HFFc6 (cell line): ENCODE measurements around the gene FZR1. TPM values are rescaled to one million over a fixed set of nuclear protein-coding genes. Genes with fewer than 3 reads are reported as not detected.

ENCODE experiments used
- DNase-seq: peaks from one replicate; pipeline ENCODE4 v3.0.0-alpha.2; 2018
- H3K27ac Mint-ChIP-seq: 2 replicates; pipeline ENCODE4 v1.8.0; 2020; ENCODE audit warnings: mild to moderate bottlenecking, mixed read lengths
- H3K27me3 Mint-ChIP-seq: 2 replicates; pipeline ENCODE4 v1.8.0; 2021; ENCODE audit warnings: mild to moderate bottlenecking, moderate library complexity, mixed read lengths; ENCODE audit not compliant: insufficient read depth
- H3K36me3 Mint-ChIP-seq: 2 replicates; pipeline ENCODE4 v1.8.0; 2021; ENCODE audit warnings: low read depth, mixed read lengths
- H3K4me1 Mint-ChIP-seq: 2 replicates; pipeline ENCODE4 v1.8.0; 2020; ENCODE audit warnings: low read depth, mixed read lengths
- H3K4me3 Mint-ChIP-seq: 2 replicates; pipeline ENCODE4 v1.8.0; 2020; ENCODE audit warnings: mild to moderate bottlenecking, moderate library complexity, mixed read lengths
- H3K9me3 Mint-ChIP-seq: 2 replicates; pipeline ENCODE4 v1.8.0; 2020; ENCODE audit warnings: mild to moderate bottlenecking, mixed read lengths
- CTCF ChIP-seq: fragments of 200-600 bp; sonication (generic); IDR thresholded peaks from 2 replicates; pipeline ENCODE4 v1.5.0; 2021; ENCODE audit warnings: antibody characterized with exemption, mild to moderate bottlenecking
- total RNA-seq, 6 experiments: library from RNA; stranded (reverse); fragmentation: NEBNext Ultra II Directional; extraction: Animal tissue kit (Norgen Biotek cat#: 25700); gene quantifications; 2 replicates in 1 of 6; 3 replicates in 5 of 6; pipeline ENCODE4 v1.2.3, GENCODE V29; 2021

Gene FZR1
- total RNA-seq, 6 experiments from 2014 or later: 43.9 to 56.8 (median 46.0) TPM

- Mint-ChIP-seq H3K4me1 (no peaks in the 10 kb centered on the region), H3K4me3 (no peak overlapping the region), H3K9me3 (peaks cover 5% of the 10 kb centered on the region; the same call in 1 of the 2 replicates), H3K27me3 (peaks cover 12% of the 10 kb centered on the region), H3K36me3 (no peaks in the 10 kb centered on the region), H3K27ac (no peak overlapping the region)
- TF ChIP-seq CTCF: no peak
- DNase-seq: no peak
These were observed 80.7 kb downstream of the FZR1 start for GRCh38 chr19:3586707-3587346.

Other genes with a start within 250 kb of the FZR1 start
- gene NFIC, start 139.7 kb upstream of the FZR1 start, total RNA-seq: 100 to 1,000 TPM; 186 to 219 (median 211) TPM
- not detected for gene SMIM24, start 25.8 kb upstream of the FZR1 start, total RNA-seq
- gene SMIM44, start 22.9 kb upstream of the FZR1 start, total RNA-seq: not detected
- 10 to 100 TPM; 14.3 to 20.4 (median 17.0) TPM for gene DOHH, start 5.6 kb upstream of the FZR1 start, total RNA-seq
- under 1 TPM in 5 of 6 experiments, not detected in 1; 0.25 to 0.51 (median 0.46) TPM for gene TEKTIP1, start 32.9 kb downstream of the FZR1 start, total RNA-seq
- gene MFSD12, start 51.3 kb downstream of the FZR1 start, total RNA-seq: 100 to 1,000 TPM in 2 of 6 experiments, 10 to 100 TPM in 4; 75.1 to 101 (median 79.6) TPM
- gene HMG20B, start 66.6 kb downstream of the FZR1 start, total RNA-seq: 10 to 100 TPM; 73.5 to 90.1 (median 78.3) TPM
- gene GIPC3, start 79.2 kb downstream of the FZR1 start, total RNA-seq: under 1 TPM in 4 of 6 experiments, not detected in 2; 0.10 to 0.17 (median 0.11) TPM
- gene TBXA2R, start 100.6 kb downstream of the FZR1 start, total RNA-seq: 1 to 10 TPM; 7.1 to 8.8 (median 7.4) TPM
- gene CACTIN, start 120.5 kb downstream of the FZR1 start, total RNA-seq: 10 to 100 TPM; 22.7 to 25.3 (median 24.9) TPM
- 10 to 100 TPM; 73.8 to 95.6 (median 78.7) TPM for gene PIP5K1C, start 194.2 kb downstream of the FZR1 start, total RNA-seq
- not detected for gene TJP3, start 202.1 kb downstream of the FZR1 start, total RNA-seq